Measurements from ENCODE around the gene CIROP.

DNA sequence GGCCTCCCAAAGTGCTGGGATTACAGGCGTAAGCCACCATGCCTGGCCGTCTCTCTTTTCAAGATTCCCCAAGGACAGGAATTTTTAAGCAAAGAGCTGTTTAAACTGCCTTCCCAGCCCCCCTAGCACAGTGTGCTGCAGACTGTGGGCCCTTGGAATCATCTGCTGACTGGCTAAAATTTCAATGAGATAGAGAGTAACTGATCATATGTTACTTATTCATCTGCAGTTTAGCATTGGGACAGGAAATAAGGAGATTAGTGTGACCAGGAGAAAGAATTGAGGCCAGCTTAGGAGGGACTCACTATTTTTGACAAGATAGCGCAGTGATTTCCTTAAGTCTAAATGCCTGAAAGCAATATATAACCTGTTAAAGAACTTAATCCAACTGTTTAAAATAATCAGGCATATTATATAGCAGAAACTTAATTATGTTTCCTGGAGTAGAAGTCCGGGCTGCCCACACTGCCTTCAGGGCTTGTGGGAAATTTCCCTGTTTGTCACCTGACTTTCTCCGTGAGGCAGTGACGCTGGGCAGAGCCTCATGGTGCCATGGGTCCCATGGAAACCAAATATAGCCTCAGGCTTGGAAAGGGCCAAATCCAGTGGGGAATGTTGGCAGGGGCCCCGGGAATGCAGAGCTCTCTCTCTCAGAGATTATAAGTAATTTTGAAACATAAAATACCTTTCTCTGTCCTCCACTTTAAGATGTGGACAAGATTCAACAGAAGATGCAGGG is 37.1 kb upstream of the CIROP start:
- TF ChIP-seq, protein P1, sequence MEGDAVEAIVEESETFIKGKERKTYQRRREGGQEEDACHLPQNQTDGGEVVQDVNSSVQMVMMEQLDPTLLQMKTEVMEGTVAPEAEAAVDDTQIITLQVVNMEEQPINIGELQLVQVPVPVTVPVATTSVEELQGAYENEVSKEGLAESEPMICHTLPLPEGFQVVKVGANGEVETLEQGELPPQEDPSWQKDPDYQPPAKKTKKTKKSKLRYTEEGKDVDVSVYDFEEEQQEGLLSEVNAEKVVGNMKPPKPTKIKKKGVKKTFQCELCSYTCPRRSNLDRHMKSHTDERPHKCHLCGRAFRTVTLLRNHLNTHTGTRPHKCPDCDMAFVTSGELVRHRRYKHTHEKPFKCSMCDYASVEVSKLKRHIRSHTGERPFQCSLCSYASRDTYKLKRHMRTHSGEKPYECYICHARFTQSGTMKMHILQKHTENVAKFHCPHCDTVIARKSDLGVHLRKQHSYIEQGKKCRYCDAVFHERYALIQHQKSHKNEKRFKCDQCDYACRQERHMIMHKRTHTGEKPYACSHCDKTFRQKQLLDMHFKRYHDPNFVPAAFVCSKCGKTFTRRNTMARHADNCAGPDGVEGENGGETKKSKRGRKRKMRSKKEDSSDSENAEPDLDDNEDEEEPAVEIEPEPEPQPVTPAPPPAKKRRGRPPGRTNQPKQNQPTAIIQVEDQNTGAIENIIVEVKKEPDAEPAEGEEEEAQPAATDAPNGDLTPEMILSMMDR (IDR thresholded peaks at IDR 0.05) = no peak
- TF ChIP-seq POLR2A (IDR thresholded peaks at IDR 0.05) = no peak
